ENCODE results near the gene VGLL4.

GRCh38 chr3:11609481-11609880, 34.2 kb downstream of the VGLL4 start:
- no peak for TF ChIP-seq EZH2 (IDR thresholded peaks at IDR 0.05; ENCODE audit: borderline replicate concordance, low read length)
- no peak for TF ChIP-seq CTCF (conservative IDR thresholded peaks at IDR 0.05 in 1 of 2, IDR thresholded peaks at IDR 0.05 in 1 of 2; ENCODE audit: extremely low read depth in 1 of 2, insufficient read depth in 1 of 2, low read depth in 1 of 2, low read length in 2 of 2)

Data from mammary epithelial cell (primary cell).